Progenitor cell of endocrine pancreas (in vitro differentiated cells): ENCODE measurements around the gene GPR162. TPM values are rescaled to one million over a fixed set of nuclear protein-coding genes. Genes with fewer than 3 reads are reported as not detected.

Experiments
- DNase-seq: peaks from one replicate; pipeline ENCODE4 v3.0.0; 2021; ENCODE audit warnings: low spot score; ENCODE audit not compliant: unreplicated experiment
- H3K27ac Mint-ChIP-seq: 2 replicates; pipeline ENCODE4 v1.8.0; 2021; ENCODE audit warnings: mild to moderate bottlenecking, moderate library complexity, mixed read lengths
- H3K27me3 Mint-ChIP-seq: 2 replicates; pipeline ENCODE4 v1.8.0; 2021; ENCODE audit warnings: mixed read lengths
- H3K36me3 Mint-ChIP-seq: 2 replicates; pipeline ENCODE4 v1.8.0; 2022; ENCODE audit warnings: mixed read lengths; ENCODE audit not compliant: insufficient read depth
- H3K4me1 Mint-ChIP-seq: 2 replicates; pipeline ENCODE4 v1.8.0; 2021; ENCODE audit warnings: low read depth, mixed read lengths
- H3K4me3 Mint-ChIP-seq: 2 replicates; pipeline ENCODE4 v1.8.0; 2021; ENCODE audit warnings: low read depth, mild to moderate bottlenecking, moderate library complexity, mixed read lengths
- H3K9me3 Mint-ChIP-seq: 2 replicates; pipeline ENCODE4 v1.8.0; 2021; ENCODE audit warnings: low read depth, mixed read lengths
- CTCF ChIP-seq: fragments of 200-600 bp; sonication (generic); IDR thresholded peaks from one replicate; pipeline ENCODE4 v1.5.0; 2021; ENCODE audit warnings: antibody characterized with exemption, mild to moderate bottlenecking; ENCODE audit not compliant: unreplicated experiment
- total RNA-seq: library from RNA; stranded (reverse); gene quantifications from 2 replicates; pipeline ENCODE4 v1.2.1, GENCODE V29; 2021

Gene GPR162
- total RNA-seq, 1 donor from 2014 or later = 5.5 TPM

GRCh38 chr12:6842075-6842474, 20.5 kb downstream of the GPR162 start:
- peaks cover 12% of the 10 kb centered on the region for H3K36me3 Mint-ChIP-seq
- no peak overlapping the region for H3K4me3 Mint-ChIP-seq
- no peak for TF ChIP-seq CTCF
- no peaks in the 10 kb centered on the region for H3K27me3 Mint-ChIP-seq
- H3K4me1 Mint-ChIP-seq = peaks cover 5% of the 10 kb centered on the region
- H3K27ac Mint-ChIP-seq = no peak overlapping the region
- no peak for DNase-seq
- H3K9me3 Mint-ChIP-seq = no peaks in the 10 kb centered on the region

- Mint-ChIP-seq H3K4me3 (no peak overlapping the region), H3K36me3 (peaks cover 14% of the 10 kb centered on the region), H3K9me3 (no peaks in the 10 kb centered on the region), H3K4me1 (peaks cover 5% of the 10 kb centered on the region), H3K27ac (peak overlapping the region; percentile 54), H3K27me3 (no peaks in the 10 kb centered on the region)
- DNase-seq = no peak
- peak; percentile 41 for TF ChIP-seq CTCF
These were observed 21.7 kb downstream of the GPR162 start for GRCh38 chr12:6843118-6843902.

GRCh38 chr12:6845395-6845794, 23.8 kb downstream of the GPR162 start:
- no peak for DNase-seq
- no peak for TF ChIP-seq CTCF
- Mint-ChIP-seq H3K9me3 (no peaks in the 10 kb centered on the region), H3K36me3 (peaks cover 9% of the 10 kb centered on the region), H3K27ac (no peak overlapping the region), H3K4me1 (peaks cover 13% of the 10 kb centered on the region), H3K27me3 (no peaks in the 10 kb centered on the region), H3K4me3 (no peak overlapping the region)

- Mint-ChIP-seq H3K4me3 (no peak overlapping the region), H3K27me3 (no peaks in the 10 kb centered on the region), H3K9me3 (no peaks in the 10 kb centered on the region), H3K4me1 (peaks cover 20% of the 10 kb centered on the region), H3K36me3 (peaks cover 9% of the 10 kb centered on the region), H3K27ac (no peak overlapping the region)
- DNase-seq = no peak
- no peak for TF ChIP-seq CTCF
These were observed 24.8 kb downstream of the GPR162 start for GRCh38 chr12:6846316-6846869.

- H3K4me1 Mint-ChIP-seq = peaks cover 18% of the 10 kb centered on the region
- DNase-seq = no peak
- peaks cover 9% of the 10 kb centered on the region for H3K36me3 Mint-ChIP-seq
- no peak for TF ChIP-seq CTCF
- no peaks in the 10 kb centered on the region for H3K27me3 Mint-ChIP-seq
- no peaks in the 10 kb centered on the region for H3K9me3 Mint-ChIP-seq
- H3K27ac Mint-ChIP-seq = no peak overlapping the region
- H3K4me3 Mint-ChIP-seq = no peak overlapping the region
These were observed 26.1 kb downstream of the GPR162 start for GRCh38 chr12:6847676-6848075.
